ENCODE data around the gene ZNF281. TPM values are rescaled to one million over a fixed set of nuclear protein-coding genes. Genes with fewer than 3 reads are reported as not detected.
"Not testable (repeated sequence)": the region's sequence is repeated elsewhere in the genome, so short reads cannot be mapped to it uniquely, and the experiment has no call there.

Gene ZNF281
- total RNA-seq, 2 donors from 2014 or later: 13.1 to 15.8 TPM

- H3K36me3 Mint-ChIP-seq (ENCODE audit: low read depth); H3K27me3 Mint-ChIP-seq; H3K4me1 Mint-ChIP-seq; H3K4me3 Mint-ChIP-seq; H3K9me3 Mint-ChIP-seq; ATAC-seq (replicated peaks); H3K27ac Mint-ChIP-seq: not testable (repeated sequence)
Observed at GRCh38 chr1:200438413-200438812, 28.6 kb upstream of the ZNF281 start.

- Mint-ChIP-seq H3K27ac (peak overlapping the region; percentile 42), H3K4me1 (peaks cover 10% of the 10 kb centered on the region)
Observed at GRCh38 chr1:200437556-200438203, 27.8 kb upstream of the ZNF281 start.

GRCh38 chr1:200437088-200437487 lies 27.3 kb upstream of the ZNF281 start:
- no peaks in the 10 kb centered on the region for H3K9me3 Mint-ChIP-seq

More at GRCh38 chr1:200437556-200438203, 27.8 kb upstream of the ZNF281 start:
- Mint-ChIP-seq H3K36me3 (ENCODE audit: low read depth) (no peaks in the 10 kb centered on the region), H3K9me3 (no peaks in the 10 kb centered on the region), H3K27me3 (no peaks in the 10 kb centered on the region), H3K4me3 (peak overlapping the region; percentile 75)
- ATAC-seq (replicated peaks): peak; percentile 82

GRCh38 chr1:200436436-200436835 lies 26.6 kb upstream of the ZNF281 start:
- no peaks in the 10 kb centered on the region for H3K27me3 Mint-ChIP-seq
- no peak overlapping the region for H3K4me3 Mint-ChIP-seq
- no peaks in the 10 kb centered on the region for H3K9me3 Mint-ChIP-seq
- ATAC-seq (replicated peaks): no peak
- no peak overlapping the region for H3K27ac Mint-ChIP-seq
- H3K36me3 Mint-ChIP-seq (ENCODE audit: low read depth): no peaks in the 10 kb centered on the region
- peaks cover 12% of the 10 kb centered on the region for H3K4me1 Mint-ChIP-seq

More at GRCh38 chr1:200437088-200437487, 27.3 kb upstream of the ZNF281 start:
- Mint-ChIP-seq H3K4me1 (peaks cover 12% of the 10 kb centered on the region), H3K36me3 (ENCODE audit: low read depth) (no peaks in the 10 kb centered on the region), H3K27me3 (no peaks in the 10 kb centered on the region), H3K27ac (no peak overlapping the region), H3K4me3 (peak overlapping the region; percentile 75)
- no peak for ATAC-seq (replicated peaks)

- H3K27ac Mint-ChIP-seq: no peak overlapping the region
- peaks cover 12% of the 10 kb centered on the region for H3K4me1 Mint-ChIP-seq
- H3K9me3 Mint-ChIP-seq: no peaks in the 10 kb centered on the region
- H3K27me3 Mint-ChIP-seq: no peaks in the 10 kb centered on the region
- H3K4me3 Mint-ChIP-seq: no peak overlapping the region
- H3K36me3 Mint-ChIP-seq (ENCODE audit: low read depth): no peaks in the 10 kb centered on the region
- ATAC-seq (replicated peaks): no peak
Observed at GRCh38 chr1:200435200-200435780, 25.5 kb upstream of the ZNF281 start.

- no peak overlapping the region for H3K4me3 Mint-ChIP-seq
- no peaks in the 10 kb centered on the region for H3K27me3 Mint-ChIP-seq
- peaks cover 12% of the 10 kb centered on the region for H3K4me1 Mint-ChIP-seq
- no peak for ATAC-seq (replicated peaks)
- no peak overlapping the region for H3K27ac Mint-ChIP-seq
- H3K36me3 Mint-ChIP-seq (ENCODE audit: low read depth): no peaks in the 10 kb centered on the region
- H3K9me3 Mint-ChIP-seq: no peaks in the 10 kb centered on the region
Observed at GRCh38 chr1:200433586-200433985, 23.8 kb upstream of the ZNF281 start.

GRCh38 chr1:200432586-200432985 lies 22.8 kb upstream of the ZNF281 start:
- H3K27me3 Mint-ChIP-seq: no peaks in the 10 kb centered on the region
- H3K27ac Mint-ChIP-seq: no peak overlapping the region
- no peak overlapping the region for H3K4me3 Mint-ChIP-seq
- no peaks in the 10 kb centered on the region for H3K9me3 Mint-ChIP-seq
- H3K4me1 Mint-ChIP-seq: peaks cover 8% of the 10 kb centered on the region
- no peak for ATAC-seq (replicated peaks)
- no peaks in the 10 kb centered on the region for H3K36me3 Mint-ChIP-seq (ENCODE audit: low read depth)

GRCh38 chr1:200429221-200429751 lies 19.4 kb upstream of the ZNF281 start:
- H3K4me1 Mint-ChIP-seq: peaks cover 6% of the 10 kb centered on the region
- no peaks in the 10 kb centered on the region for H3K36me3 Mint-ChIP-seq (ENCODE audit: low read depth)
- no peaks in the 10 kb centered on the region for H3K27me3 Mint-ChIP-seq
- no peak overlapping the region for H3K4me3 Mint-ChIP-seq
- no peak for ATAC-seq (replicated peaks)
- no peaks in the 10 kb centered on the region for H3K9me3 Mint-ChIP-seq
- no peak overlapping the region for H3K27ac Mint-ChIP-seq

GRCh38 chr1:200428482-200429205 lies 18.8 kb upstream of the ZNF281 start:
- H3K4me1 Mint-ChIP-seq: peaks cover 6% of the 10 kb centered on the region
- ATAC-seq (replicated peaks): peak; percentile 38
- H3K27ac Mint-ChIP-seq: no peak overlapping the region
- no peaks in the 10 kb centered on the region for H3K27me3 Mint-ChIP-seq
- no peaks in the 10 kb centered on the region for H3K36me3 Mint-ChIP-seq (ENCODE audit: low read depth)
- H3K4me3 Mint-ChIP-seq: no peak overlapping the region
- H3K9me3 Mint-ChIP-seq: no peaks in the 10 kb centered on the region

- H3K27me3 Mint-ChIP-seq: no peaks in the 10 kb centered on the region
- H3K4me1 Mint-ChIP-seq: peaks cover 3% of the 10 kb centered on the region
- H3K36me3 Mint-ChIP-seq (ENCODE audit: low read depth): no peaks in the 10 kb centered on the region
- ATAC-seq (replicated peaks): no peak
- no peaks in the 10 kb centered on the region for H3K9me3 Mint-ChIP-seq
- H3K27ac Mint-ChIP-seq: no peak overlapping the region
- H3K4me3 Mint-ChIP-seq: no peak overlapping the region
Observed at GRCh38 chr1:200427744-200428143, 17.9 kb upstream of the ZNF281 start.

- H3K4me1 Mint-ChIP-seq: no peaks in the 10 kb centered on the region
- H3K27me3 Mint-ChIP-seq: no peaks in the 10 kb centered on the region
- H3K9me3 Mint-ChIP-seq: no peaks in the 10 kb centered on the region
- ATAC-seq (replicated peaks): no peak
- H3K4me3 Mint-ChIP-seq: no peak overlapping the region
- no peak overlapping the region for H3K27ac Mint-ChIP-seq
- no peaks in the 10 kb centered on the region for H3K36me3 Mint-ChIP-seq (ENCODE audit: low read depth)
Observed at GRCh38 chr1:200426196-200426595, 16.4 kb upstream of the ZNF281 start.

GRCh38 chr1:200423235-200423634 lies 13.4 kb upstream of the ZNF281 start:
- ATAC-seq (replicated peaks): no peak
- H3K27ac Mint-ChIP-seq: no peak overlapping the region
- H3K9me3 Mint-ChIP-seq: no peaks in the 10 kb centered on the region
- H3K27me3 Mint-ChIP-seq: no peaks in the 10 kb centered on the region
- no peak overlapping the region for H3K4me3 Mint-ChIP-seq
- no peaks in the 10 kb centered on the region for H3K4me1 Mint-ChIP-seq
- no peaks in the 10 kb centered on the region for H3K36me3 Mint-ChIP-seq (ENCODE audit: low read depth)

GRCh38 chr1:200422211-200422610 lies 12.4 kb upstream of the ZNF281 start:
- no peaks in the 10 kb centered on the region for H3K27me3 Mint-ChIP-seq
- H3K4me3 Mint-ChIP-seq: no peak overlapping the region
- no peaks in the 10 kb centered on the region for H3K9me3 Mint-ChIP-seq
- H3K4me1 Mint-ChIP-seq: no peaks in the 10 kb centered on the region
- H3K36me3 Mint-ChIP-seq (ENCODE audit: low read depth): no peaks in the 10 kb centered on the region
- no peak overlapping the region for H3K27ac Mint-ChIP-seq
- ATAC-seq (replicated peaks): no peak

GRCh38 chr1:200415789-200416593 lies 6.2 kb upstream of the ZNF281 start:
- no peaks in the 10 kb centered on the region for H3K36me3 Mint-ChIP-seq (ENCODE audit: low read depth)
- peak overlapping the region; percentile 12 for H3K27ac Mint-ChIP-seq
- H3K4me3 Mint-ChIP-seq: peak overlapping the region; percentile 38
- no peaks in the 10 kb centered on the region for H3K27me3 Mint-ChIP-seq
- ATAC-seq (replicated peaks): peak; percentile 83
- H3K9me3 Mint-ChIP-seq: no peaks in the 10 kb centered on the region
- H3K4me1 Mint-ChIP-seq: peaks cover 15% of the 10 kb centered on the region

Measured in activated T-helper 17 cell treated with anti-CD3 and anti-CD28 coated beads, Interleukin-2, amount 50 U/mL, for 72 hours (primary cell).